Activated CD4-positive, alpha-beta T cell treated with anti-CD3 and anti-CD28 coated beads for 48 hours (primary cell): Measurements from ENCODE around the gene RNFT2.

Experiments
- DNase-seq: peaks from one replicate; pipeline ENCODE4 v3.0.0-alpha.2; 2020

Gene RNFT2

GRCh38 chr12:116880817-116881324 lies 142.8 kb downstream of the RNFT2 start:
- peak; percentile 47 for DNase-seq

GRCh38 chr12:116881325-116881876 lies 143.3 kb downstream of the RNFT2 start, which contains the start of gene HRK:
TSS of gene HRK (minus strand) at chr12:116881441. CDS start at chr12:116881307, 134 bp downstream.
- no peak for DNase-seq

- DNase-seq, result no peak
Observed at GRCh38 chr12:116881877-116882507, 143.9 kb downstream of the RNFT2 start.

- no peak for DNase-seq
Observed at GRCh38 chr12:116882742-116883141, 144.6 kb downstream of the RNFT2 start.

GRCh38 chr12:116884871-116885270 lies 146.8 kb downstream of the RNFT2 start:
- DNase-seq, result no peak

GRCh38 chr12:116885491-116885890 lies 147.4 kb downstream of the RNFT2 start:
- no peak for DNase-seq

GRCh38 chr12:116887244-116887643 lies 149.1 kb downstream of the RNFT2 start:
- DNase-seq, result no peak

- no peak for DNase-seq
Observed at GRCh38 chr12:116887897-116888296, 149.8 kb downstream of the RNFT2 start.

GRCh38 chr12:116890330-116890729 lies 152.2 kb downstream of the RNFT2 start:
- no peak for DNase-seq

- no peak for DNase-seq
Observed at GRCh38 chr12:116891019-116891418, 152.9 kb downstream of the RNFT2 start.

GRCh38 chr12:116892349-116893140 lies 154.4 kb downstream of the RNFT2 start:
- no peak for DNase-seq

- no peak for DNase-seq
Observed at GRCh38 chr12:116894913-116895312, 156.8 kb downstream of the RNFT2 start.

GRCh38 chr12:116896411-116896924 lies 158.4 kb downstream of the RNFT2 start:
- DNase-seq, result no peak

- DNase-seq, result no peak
Observed at GRCh38 chr12:116897476-116897875, 159.4 kb downstream of the RNFT2 start.

- DNase-seq, result no peak
Observed at GRCh38 chr12:116898669-116899068, 160.6 kb downstream of the RNFT2 start.

GRCh38 chr12:116901612-116902011 lies 163.5 kb downstream of the RNFT2 start:
- DNase-seq, result no peak
